NCI-H1105 (cell line): Measurements from ENCODE around the gene CTNNBIP1.
"Not testable (repeated sequence)": the region's sequence is repeated elsewhere in the genome, so short reads cannot be mapped to it uniquely, and the experiment has no call there.

Source experiments
- DNase-seq: peaks from one replicate; lab custom pipeline; 2025; lab: John Stamatoyannopoulos, UW

CTNNBIP1 gene

GRCh38 chr1:9827558-9828185, 82.4 kb downstream of the CTNNBIP1 start:
- DNase-seq, result peak; percentile 18

- no peak for DNase-seq
These were observed 83.5 kb downstream of the CTNNBIP1 start for GRCh38 chr1:9826616-9827015.

GRCh38 chr1:9826087-9826486, 84.0 kb downstream of the CTNNBIP1 start:
- no peak for DNase-seq

GRCh38 chr1:9825093-9826074, 84.7 kb downstream of the CTNNBIP1 start:
- DNase-seq, result peak; percentile 7

- no peak for DNase-seq
These were observed 85.4 kb downstream of the CTNNBIP1 start for GRCh38 chr1:9824702-9825089.

GRCh38 chr1:9823943-9824701, 85.9 kb downstream of the CTNNBIP1 start, which contains the start of gene CLSTN1:
Gene CLSTN1, minus strand, starts transcription at chr1:9823965. Its CDS starts 232 bp downstream, at chr1:9823733.
- DNase-seq, result peak; percentile 87

- DNase-seq, result no peak
These were observed 86.5 kb downstream of the CTNNBIP1 start for GRCh38 chr1:9823693-9823942.

- DNase-seq, result no peak
These were observed 87.0 kb downstream of the CTNNBIP1 start for GRCh38 chr1:9822897-9823692.

- DNase-seq, result no peak
These were observed 87.6 kb downstream of the CTNNBIP1 start for GRCh38 chr1:9822490-9822889.

GRCh38 chr1:9821710-9822109, 88.4 kb downstream of the CTNNBIP1 start:
- DNase-seq, result no peak

GRCh38 chr1:9820521-9820920, 89.5 kb downstream of the CTNNBIP1 start:
- DNase-seq, result no peak

GRCh38 chr1:9817734-9818133, 92.3 kb downstream of the CTNNBIP1 start:
- DNase-seq, result no peak

GRCh38 chr1:9816199-9816598, 93.9 kb downstream of the CTNNBIP1 start:
- no peak for DNase-seq

- DNase-seq, result no peak
These were observed 94.9 kb downstream of the CTNNBIP1 start for GRCh38 chr1:9815150-9815549.

- DNase-seq, result no peak
These were observed 95.5 kb downstream of the CTNNBIP1 start for GRCh38 chr1:9814619-9815018.

- DNase-seq, result no peak
These were observed 98.7 kb downstream of the CTNNBIP1 start for GRCh38 chr1:9811239-9811966.

GRCh38 chr1:9809100-9809510, 101.0 kb downstream of the CTNNBIP1 start:
- DNase-seq, result no peak

- no peak for DNase-seq
These were observed 101.6 kb downstream of the CTNNBIP1 start for GRCh38 chr1:9808459-9808858.

GRCh38 chr1:9807541-9807940, 102.5 kb downstream of the CTNNBIP1 start:
- no peak for DNase-seq

GRCh38 chr1:9805972-9806371, 104.1 kb downstream of the CTNNBIP1 start:
- not testable (repeated sequence) for DNase-seq

- DNase-seq, result no peak
These were observed 105.0 kb downstream of the CTNNBIP1 start for GRCh38 chr1:9805006-9805508.
